ENCODE data around the gene TMEM125.

TMEM125 gene

DNA sequence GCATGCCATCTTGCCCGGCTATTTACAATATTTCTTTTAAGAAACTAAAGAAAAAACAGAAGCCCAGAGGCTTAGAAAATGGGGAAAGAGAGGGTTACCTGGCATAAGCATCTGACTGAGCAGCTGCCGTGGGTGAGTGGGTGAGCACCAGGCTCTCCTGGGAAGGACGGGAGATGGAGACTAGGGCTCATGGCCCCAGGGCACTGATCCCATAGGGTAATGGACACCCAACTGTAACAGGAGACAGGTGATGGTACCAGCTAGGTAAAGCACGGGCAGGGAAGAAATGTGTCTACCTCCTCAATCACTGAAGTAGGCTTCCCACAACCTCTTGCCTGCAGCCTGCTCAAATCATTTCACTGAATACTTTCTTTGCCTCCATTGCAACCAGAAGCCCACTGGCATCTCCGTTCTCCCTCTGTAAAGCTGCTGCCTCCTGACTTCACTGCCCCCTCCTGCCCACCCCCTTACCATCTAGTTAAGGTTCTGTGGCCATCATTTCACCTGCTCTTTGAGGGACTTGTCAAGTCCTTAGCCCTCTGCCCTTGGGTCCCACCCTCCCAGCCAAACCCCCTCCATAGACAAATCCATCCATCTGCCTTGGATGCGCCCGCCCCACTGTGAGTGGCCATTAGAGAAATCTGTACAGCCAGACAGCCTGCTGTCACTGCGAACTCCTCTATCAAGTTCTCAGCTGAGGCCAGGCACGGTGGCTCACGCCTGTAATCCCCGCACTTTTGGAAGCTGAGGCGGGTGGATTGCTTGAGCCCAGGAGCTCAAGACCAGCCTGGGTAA is 6.2 kb downstream of the TMEM125 start:
- DNase-seq: no peak

DNA sequence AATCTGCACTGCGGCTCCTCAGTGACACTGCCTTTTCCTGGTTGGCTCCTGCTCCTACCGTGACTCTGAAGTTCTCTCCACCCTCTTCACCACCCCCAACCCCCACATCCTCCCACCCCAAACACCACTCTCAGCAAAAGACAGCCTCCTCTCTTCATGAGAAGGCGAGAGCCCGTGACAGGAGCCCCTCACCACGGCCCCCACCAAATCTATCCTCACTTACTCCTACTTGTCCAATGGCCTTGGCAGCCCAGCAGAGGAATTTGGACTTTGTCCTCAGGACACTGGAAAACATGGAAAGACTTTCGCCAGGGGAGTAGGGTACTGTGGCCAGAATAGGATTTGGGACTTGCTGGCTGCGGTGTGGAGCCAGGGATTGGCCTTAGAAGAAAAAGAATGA is 6.9 kb downstream of the TMEM125 start:
- DNase-seq: no peak

GRCh38 chr1:43277116-43277876 is 7.5 kb downstream of the TMEM125 start:
- no peak for DNase-seq

- no peak for DNase-seq
Observed at GRCh38 chr1:43279161-43279560, 9.4 kb downstream of the TMEM125 start.

DNA sequence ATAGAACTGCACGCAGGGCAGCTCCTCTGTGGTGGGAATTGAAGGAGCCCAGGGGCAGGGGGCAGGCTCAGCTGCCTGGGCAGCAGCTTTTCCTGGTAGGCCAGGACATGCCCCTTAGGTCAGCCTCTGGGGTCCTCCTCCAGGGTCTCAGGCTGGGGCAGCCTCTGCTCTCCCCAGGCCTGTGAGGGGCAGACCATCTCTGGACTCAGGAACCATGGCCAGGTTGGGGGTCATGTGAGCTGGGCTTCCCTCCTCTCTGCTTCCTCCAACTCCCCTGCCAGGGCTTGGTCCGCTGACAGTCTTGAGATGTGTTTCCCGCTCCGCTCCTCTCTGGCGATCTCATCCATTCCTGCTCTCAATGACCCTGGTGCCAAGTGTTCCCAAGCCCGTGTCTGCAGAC is 9.9 kb downstream of the TMEM125 start:
- DNase-seq: no peak

DNA sequence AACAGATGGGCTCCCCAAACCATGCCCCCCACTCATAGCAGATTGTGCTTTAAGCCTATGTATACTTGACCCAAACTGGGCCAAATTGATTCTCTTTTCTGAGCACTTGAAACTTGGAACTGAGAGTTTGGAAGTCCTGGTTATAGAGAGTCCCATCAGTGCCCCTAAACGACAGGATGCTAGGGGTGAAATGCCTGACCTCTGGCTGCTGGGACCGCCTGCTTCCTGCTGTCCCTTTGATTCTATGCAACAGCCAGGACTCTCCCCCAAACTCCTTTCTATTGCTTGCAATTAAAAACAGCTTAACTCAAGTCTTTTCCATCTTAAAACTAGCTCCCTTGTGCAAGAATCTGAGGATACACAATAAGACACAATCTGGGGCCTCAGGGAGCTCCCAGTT is 10.9 kb downstream of the TMEM125 start:
- DNase-seq: no peak

- no peak for DNase-seq
Observed at GRCh38 chr1:43282220-43283195, 12.7 kb downstream of the TMEM125 start.

GRCh38 chr1:43284065-43284464 is 14.3 kb downstream of the TMEM125 start:
- no peak for DNase-seq

- no peak for DNase-seq
Observed at GRCh38 chr1:43284546-43285110, 14.8 kb downstream of the TMEM125 start.

- no peak for DNase-seq
Observed at GRCh38 chr1:43285269-43285990, 15.6 kb downstream of the TMEM125 start, which contains the start of gene C1orf210. Gene C1orf210, minus strand, starts transcription at chr1:43285581. Its CDS starts 2,311 bp downstream, at chr1:43283270.

DNA sequence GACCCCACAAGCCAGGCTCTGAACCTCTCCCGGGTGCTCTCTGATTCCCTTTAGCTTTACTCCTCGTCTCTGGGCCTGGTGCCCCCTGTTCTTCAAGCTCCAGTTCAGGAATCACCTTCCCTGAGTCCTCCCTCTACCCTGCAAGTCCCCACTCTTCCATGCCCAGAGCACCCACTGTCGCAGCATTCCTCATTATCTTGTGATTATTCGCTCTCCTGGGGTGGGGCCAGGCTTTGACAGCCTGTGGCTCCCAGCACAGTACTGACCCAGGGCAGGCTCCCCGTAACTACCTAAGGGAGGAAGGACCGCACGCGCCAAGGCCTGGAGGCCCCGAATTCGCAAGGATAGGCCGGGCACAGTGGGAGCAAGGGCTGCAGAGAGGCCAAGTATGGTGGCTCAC is 16.3 kb downstream of the TMEM125 start:
- DNase-seq: no peak

DNA sequence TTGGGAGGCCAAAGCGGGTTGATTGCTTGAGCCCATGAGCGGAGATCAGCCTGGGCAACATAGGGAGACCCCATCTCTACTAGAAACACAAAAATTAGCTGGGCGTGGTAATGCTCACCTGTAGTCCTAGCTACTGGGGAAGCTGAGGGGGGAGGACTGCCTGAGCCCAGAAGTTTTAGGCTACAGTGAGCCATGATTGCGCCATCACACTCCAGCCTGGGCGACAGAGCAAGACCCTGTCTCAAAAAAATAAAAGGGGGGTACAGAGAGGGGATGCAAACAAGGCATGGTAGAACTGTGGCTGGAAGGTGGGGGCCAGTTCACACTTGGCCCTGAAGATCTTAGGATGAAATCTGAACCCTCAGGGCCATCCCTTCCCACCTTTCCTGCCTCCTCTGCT is 16.8 kb downstream of the TMEM125 start:
- DNase-seq: no peak

- DNase-seq: no peak
Observed at GRCh38 chr1:43288058-43288784, 18.4 kb downstream of the TMEM125 start.

DNA sequence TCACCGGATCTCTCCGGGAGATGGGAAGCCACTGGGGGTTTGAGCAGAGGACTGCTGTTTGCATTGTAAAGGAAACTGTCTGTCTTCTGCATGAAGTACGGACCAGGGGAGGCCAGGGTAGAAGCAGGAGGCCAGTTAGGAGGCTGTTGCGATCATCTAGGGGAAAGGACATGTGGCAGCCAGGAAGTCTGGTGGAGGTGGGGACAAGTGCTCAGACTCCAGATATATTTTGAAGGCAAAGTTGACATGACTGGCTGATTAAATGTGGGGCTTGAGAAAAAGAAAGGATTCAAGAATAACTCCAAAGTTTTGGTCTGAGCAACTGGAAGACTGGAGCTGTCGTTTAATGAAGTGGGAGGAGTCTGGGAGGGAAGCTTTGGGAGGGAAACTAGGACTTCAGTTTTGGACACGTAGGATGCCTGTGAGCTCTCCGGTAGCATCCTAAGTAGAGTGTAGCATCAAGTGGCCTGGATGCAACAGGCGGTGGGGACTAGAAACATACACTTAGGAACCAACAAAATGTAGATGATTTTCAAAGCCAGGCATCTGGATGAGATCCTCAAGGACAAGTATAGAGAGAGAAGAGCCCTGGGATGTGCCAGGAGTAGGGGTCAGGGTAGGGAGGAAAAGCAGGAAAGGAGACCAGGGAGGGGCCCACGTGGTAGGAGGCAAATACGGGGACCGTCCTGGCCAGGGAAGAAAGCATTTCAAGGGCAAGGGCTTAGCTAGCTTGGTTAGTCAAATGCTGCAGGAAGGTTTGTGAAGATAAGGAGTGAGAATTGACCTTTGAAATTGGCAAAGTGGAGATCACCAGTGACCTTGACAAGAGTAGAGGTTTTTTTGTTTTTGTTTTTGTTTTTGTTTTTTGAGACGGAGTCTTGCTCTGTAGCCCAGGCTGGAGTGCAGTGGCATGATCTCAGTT is 19.3 kb downstream of the TMEM125 start:
- no peak for DNase-seq

DNA sequence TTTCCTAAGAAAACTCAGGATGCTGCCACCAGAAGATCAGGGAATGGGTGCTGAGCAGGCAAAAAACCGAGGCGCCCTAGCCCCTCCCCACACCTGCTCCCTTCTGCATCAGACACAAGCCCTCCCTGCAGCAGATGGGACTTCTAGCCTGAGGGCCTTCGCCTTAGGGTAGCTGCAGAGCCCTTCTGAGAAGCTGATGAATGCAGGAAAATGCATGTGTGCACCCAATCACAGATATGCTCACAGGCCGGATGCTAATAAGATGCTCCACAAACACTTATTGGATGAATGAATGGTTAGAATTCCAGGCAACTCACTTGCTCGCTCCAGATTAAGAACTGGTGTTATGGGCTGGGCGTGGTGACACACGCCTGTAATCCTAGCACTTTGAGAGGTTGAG is 22.4 kb downstream of the TMEM125 start:
- no peak for DNase-seq

DNA sequence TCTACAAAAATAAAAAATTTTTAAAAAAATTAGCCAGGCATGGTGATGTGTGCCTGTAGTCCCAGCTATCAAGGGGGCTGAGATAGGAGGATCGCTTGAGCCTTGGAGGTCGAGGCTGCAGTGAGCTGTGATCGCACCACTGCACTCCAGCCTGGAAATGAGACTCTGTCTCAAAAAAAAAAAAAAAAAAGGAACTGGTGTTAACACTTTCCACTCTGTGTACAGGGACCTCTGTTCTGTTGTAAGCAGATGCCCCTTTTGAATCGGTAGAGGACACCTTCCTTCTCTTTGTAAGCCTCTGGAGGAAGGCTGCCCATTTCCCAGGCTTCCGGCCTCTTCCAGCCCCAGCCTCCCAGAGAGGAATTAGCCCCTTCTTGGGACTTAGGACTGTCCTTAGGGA is 22.9 kb downstream of the TMEM125 start:
- no peak for DNase-seq

DNA sequence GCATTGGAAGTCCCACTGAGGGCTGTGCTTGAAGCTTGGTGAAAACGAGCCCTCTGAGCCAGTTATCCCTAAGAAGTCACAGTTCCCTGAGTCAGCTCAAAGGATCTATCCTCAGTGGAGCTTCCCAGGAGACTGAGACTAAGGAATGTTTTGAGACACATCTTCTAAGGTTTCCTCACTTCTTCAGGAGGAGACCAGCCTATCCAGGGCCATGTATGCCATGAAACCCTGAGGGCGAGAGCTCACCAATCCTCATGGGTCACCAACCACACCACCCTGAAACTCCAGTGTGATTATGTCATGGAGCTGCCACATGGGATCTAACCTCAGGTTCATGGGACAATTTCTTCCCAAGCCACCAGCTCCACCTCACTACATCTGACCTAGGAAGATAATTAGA is 23.4 kb downstream of the TMEM125 start:
- no peak for DNase-seq

DNA sequence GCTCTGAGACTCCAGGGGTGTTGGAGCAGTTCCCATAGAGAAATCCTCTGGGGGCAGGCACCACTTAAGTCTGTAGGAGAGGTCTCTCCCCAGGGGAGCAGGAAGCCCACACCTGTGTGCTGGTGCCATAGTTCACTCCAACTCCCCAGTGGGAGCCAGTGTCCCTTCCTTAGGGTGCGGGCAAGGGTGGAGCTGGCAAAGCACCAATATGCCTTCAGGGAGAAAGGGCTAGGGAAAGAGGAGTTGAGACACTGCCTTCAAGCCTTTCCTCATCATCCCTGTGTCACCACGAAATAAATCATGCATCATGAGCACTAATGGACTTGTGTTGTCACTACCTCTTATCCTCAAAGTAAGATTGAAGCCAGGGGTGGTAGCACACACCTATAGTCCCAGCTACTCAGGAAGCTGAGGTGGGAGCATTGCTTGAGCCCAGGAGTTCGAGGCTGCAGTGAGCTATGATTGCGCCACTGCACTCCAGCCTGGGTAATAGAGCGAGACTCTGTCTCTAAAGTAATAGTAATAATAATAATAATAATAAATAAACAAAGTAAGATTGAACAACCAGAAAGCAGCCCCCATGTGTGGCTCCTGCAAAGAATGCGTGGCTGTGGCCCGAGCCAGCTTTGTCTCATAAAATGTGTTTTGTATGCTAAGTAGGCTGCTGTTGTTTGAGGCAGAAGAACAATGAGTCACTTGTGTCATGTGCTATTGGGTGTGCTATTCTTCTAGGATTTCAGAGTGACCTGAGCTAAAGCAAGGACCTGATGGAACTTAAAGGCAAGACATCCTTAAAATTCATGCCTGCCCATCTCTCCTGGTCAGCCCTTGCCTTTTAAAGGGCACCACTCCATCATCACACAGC is 24.3 kb downstream of the TMEM125 start:
- no peak for DNase-seq

GRCh38 chr1:43294761-43295160 is 25.0 kb downstream of the TMEM125 start:
- no peak for DNase-seq
